ENCODE results near the gene PCDHB5. TPM values are rescaled to one million over a fixed set of nuclear protein-coding genes. Genes with fewer than 3 reads are reported as not detected.
"Not testable (repeated sequence)": the region's sequence is repeated elsewhere in the genome, so short reads cannot be mapped to it uniquely, and the experiment has no call there.

Gene PCDHB5
- total RNA-seq, 1 experiment from 2014 or later, result 12.5 TPM

DNA sequence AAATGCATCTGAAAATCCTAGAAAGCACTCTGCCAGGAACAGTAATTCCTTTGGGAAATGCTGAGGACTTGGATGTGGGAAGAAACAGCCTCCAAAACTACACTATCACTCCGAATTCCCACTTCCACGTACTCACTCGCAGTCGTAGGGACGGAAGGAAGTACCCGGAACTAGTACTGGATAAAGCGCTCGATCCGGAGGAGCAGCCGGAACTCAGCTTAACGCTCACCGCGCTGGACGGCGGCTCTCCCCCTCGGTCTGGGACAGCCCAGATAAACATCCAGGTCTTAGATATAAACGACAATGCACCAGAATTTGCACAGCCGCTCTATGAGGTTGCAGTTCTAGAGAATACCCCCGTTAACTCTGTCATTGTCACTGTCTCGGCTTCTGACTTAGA, 33.9 kb upstream of the PCDHB5 start:
- 0 out of 2 replicates have a peak overlapping the region, but pooled peaks have one; percentile 44 for H3K27ac Mint-ChIP-seq
- no peak; the same call in 1 of the 2 replicates for ATAC-seq
- peak overlapping the region; percentile 80 for H3K4me3 Mint-ChIP-seq
- no peaks in the 10 kb centered on the region for H3K9me3 Mint-ChIP-seq
- ChIA-PET POLR2A (no interaction called here), CTCF (interaction anchor here (0.7 to 1.3 kb wide), 8 partner anchors 15 to 463 kb away, joined by 3 to 7 read pairs (median 3); partner anchors contain the start of genes PCDHA12, PCDHB11 and PCDHB16)
- DNase-seq (ENCODE audit: low spot score), result no peak
- TF ChIP-seq NFATC4 (CRISPR knock-in tag; IDR thresholded peaks at IDR 0.05) (no peak), ATF1 (CRISPR knock-in tag; IDR thresholded peaks at IDR 0.05) (no peak), NR1H2 (CRISPR knock-in tag; IDR thresholded peaks at IDR 0.05) (no peak), SOX15 (CRISPR knock-in tag; IDR thresholded peaks at IDR 0.05) (no peak), HMGA2 (CRISPR knock-in tag; IDR thresholded peaks at IDR 0.05) (no peak), RELA (CRISPR knock-in tag; IDR thresholded peaks at IDR 0.05; ENCODE audit: borderline replicate concordance) (no peak), GTF2I (CRISPR knock-in tag; conservative IDR thresholded peaks at IDR 0.05) (no peak)
- TF ChIP-seq, protein P1, sequence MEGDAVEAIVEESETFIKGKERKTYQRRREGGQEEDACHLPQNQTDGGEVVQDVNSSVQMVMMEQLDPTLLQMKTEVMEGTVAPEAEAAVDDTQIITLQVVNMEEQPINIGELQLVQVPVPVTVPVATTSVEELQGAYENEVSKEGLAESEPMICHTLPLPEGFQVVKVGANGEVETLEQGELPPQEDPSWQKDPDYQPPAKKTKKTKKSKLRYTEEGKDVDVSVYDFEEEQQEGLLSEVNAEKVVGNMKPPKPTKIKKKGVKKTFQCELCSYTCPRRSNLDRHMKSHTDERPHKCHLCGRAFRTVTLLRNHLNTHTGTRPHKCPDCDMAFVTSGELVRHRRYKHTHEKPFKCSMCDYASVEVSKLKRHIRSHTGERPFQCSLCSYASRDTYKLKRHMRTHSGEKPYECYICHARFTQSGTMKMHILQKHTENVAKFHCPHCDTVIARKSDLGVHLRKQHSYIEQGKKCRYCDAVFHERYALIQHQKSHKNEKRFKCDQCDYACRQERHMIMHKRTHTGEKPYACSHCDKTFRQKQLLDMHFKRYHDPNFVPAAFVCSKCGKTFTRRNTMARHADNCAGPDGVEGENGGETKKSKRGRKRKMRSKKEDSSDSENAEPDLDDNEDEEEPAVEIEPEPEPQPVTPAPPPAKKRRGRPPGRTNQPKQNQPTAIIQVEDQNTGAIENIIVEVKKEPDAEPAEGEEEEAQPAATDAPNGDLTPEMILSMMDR (IDR thresholded peaks at IDR 0.05), result no peak
- TF ChIP-seq, protein P2, sequence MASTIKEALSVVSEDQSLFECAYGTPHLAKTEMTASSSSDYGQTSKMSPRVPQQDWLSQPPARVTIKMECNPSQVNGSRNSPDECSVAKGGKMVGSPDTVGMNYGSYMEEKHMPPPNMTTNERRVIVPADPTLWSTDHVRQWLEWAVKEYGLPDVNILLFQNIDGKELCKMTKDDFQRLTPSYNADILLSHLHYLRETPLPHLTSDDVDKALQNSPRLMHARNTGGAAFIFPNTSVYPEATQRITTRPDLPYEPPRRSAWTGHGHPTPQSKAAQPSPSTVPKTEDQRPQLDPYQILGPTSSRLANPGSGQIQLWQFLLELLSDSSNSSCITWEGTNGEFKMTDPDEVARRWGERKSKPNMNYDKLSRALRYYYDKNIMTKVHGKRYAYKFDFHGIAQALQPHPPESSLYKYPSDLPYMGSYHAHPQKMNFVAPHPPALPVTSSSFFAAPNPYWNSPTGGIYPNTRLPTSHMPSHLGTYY (CRISPR knock-in tag; IDR thresholded peaks at IDR 0.05), result no peak
- TF ChIP-seq, protein P3, sequence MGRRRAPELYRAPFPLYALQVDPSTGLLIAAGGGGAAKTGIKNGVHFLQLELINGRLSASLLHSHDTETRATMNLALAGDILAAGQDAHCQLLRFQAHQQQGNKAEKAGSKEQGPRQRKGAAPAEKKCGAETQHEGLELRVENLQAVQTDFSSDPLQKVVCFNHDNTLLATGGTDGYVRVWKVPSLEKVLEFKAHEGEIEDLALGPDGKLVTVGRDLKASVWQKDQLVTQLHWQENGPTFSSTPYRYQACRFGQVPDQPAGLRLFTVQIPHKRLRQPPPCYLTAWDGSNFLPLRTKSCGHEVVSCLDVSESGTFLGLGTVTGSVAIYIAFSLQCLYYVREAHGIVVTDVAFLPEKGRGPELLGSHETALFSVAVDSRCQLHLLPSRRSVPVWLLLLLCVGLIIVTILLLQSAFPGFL (CRISPR knock-in tag; IDR thresholded peaks at IDR 0.05; ENCODE audit: borderline replicate concordance), result no peak
- H3K27me3 Mint-ChIP-seq (ENCODE audit: low read depth), result no peaks in the 10 kb centered on the region
- peaks cover 8% of the 10 kb centered on the region for H3K4me1 Mint-ChIP-seq
- H3K36me3 Mint-ChIP-seq, result peaks cover 28% of the 10 kb centered on the region

DNA sequence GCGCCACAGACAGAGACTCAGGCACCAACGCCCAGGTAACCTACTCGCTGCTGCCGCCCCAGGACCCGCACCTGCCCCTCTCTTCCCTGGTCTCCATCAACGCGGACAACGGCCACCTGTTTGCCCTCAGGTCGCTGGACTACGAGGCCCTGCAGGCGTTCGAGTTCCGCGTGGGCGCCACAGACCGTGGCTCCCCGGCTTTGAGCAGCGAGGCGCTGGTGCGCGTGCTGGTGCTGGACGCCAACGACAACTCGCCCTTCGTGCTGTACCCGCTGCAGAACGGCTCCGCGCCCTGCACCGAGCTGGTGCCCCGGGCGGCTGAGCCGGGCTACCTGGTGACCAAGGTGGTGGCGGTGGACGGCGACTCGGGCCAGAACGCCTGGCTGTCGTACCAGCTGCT, 32.9 kb upstream of the PCDHB5 start:
- POLR2A ChIA-PET; H3K27ac Mint-ChIP-seq; H3K4me1 Mint-ChIP-seq; DNase-seq (ENCODE audit: low spot score); ATAC-seq; H3K9me3 Mint-ChIP-seq; H3K27me3 Mint-ChIP-seq (ENCODE audit: low read depth); H3K4me3 Mint-ChIP-seq; CTCF ChIA-PET: not testable (repeated sequence)
- peaks cover 23% of the 10 kb centered on the region for H3K36me3 Mint-ChIP-seq

DNA sequence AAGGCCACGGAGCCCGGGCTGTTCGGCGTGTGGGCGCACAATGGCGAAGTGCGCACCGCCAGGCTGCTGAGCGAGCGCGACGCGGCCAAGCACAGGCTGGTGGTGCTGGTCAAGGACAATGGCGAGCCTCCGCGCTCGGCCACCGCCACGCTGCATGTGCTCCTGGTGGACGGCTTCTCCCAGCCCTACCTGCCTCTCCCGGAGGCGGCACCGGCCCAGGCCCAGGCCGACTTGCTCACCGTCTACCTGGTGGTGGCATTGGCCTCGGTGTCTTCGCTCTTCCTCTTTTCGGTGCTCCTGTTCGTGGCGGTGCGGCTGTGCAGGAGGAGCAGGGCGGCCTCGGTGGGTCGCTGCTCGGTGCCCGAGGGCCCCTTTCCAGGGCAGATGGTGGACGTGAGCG, 32.5 kb upstream of the PCDHB5 start:
- ATAC-seq; H3K9me3 Mint-ChIP-seq; POLR2A ChIA-PET; H3K27me3 Mint-ChIP-seq (ENCODE audit: low read depth); H3K27ac Mint-ChIP-seq; H3K4me1 Mint-ChIP-seq; DNase-seq (ENCODE audit: low spot score); CTCF ChIA-PET; H3K4me3 Mint-ChIP-seq: not testable (repeated sequence)
- H3K36me3 Mint-ChIP-seq, result peaks cover 23% of the 10 kb centered on the region

DNA sequence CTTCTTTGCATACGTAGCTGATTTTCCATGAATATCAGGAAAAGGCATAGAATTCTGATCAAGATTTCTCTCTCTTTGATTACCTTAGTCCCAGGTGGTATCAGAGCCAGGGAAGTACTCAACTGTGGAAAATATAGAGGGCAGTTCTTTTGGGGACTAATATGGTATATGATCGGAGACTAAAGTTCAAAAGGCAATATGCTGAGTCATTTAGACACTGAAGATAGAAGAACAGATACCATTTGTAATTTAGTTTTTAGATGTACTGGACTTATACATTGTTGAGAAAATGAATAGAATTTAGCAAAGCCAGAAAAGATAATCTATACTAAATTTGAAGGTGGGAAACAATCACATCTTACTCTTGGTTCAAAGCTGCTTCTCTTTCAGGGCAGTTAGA, 29.7 kb upstream of the PCDHB5 start:
- POLR2A ChIA-PET, result no interaction called here
- H3K4me1 Mint-ChIP-seq, result peaks cover 3% of the 10 kb centered on the region
- ATAC-seq, result no peak
- H3K9me3 Mint-ChIP-seq, result peaks cover 7% of the 10 kb centered on the region
- H3K27ac Mint-ChIP-seq, result no peak overlapping the region; the same call in 1 of the 2 replicates
- no peak overlapping the region for H3K4me3 Mint-ChIP-seq
- no peak for DNase-seq (ENCODE audit: low spot score)
- peaks cover 22% of the 10 kb centered on the region for H3K36me3 Mint-ChIP-seq
- CTCF ChIA-PET, result interaction anchor here (1.1 to 2.0 kb wide), 3 partner anchors 16 to 82 kb away, joined by 3 to 5 read pairs (median 5); partner anchors contain the start of genes PCDHB16, PCDHB4 and PCDHB9
- no peaks in the 10 kb centered on the region for H3K27me3 Mint-ChIP-seq (ENCODE audit: low read depth)
- no peak for TF ChIP-seq SMAD4 (CRISPR knock-in tag; IDR thresholded peaks at IDR 0.05)
- TF ChIP-seq, protein P4, sequence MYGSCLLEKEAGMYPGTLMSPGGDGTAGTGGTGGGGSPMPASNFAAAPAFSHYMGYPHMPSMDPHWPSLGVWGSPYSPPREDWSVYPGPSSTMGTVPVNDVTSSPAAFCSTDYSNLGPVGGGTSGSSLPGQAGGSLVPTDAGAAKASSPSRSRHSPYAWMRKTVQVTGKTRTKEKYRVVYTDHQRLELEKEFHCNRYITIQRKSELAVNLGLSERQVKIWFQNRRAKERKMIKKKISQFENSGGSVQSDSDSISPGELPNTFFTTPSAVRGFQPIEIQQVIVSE (CRISPR knock-in tag; IDR thresholded peaks at IDR 0.05; ENCODE audit: borderline replicate concordance), result no peak
- TF ChIP-seq, protein P5, sequence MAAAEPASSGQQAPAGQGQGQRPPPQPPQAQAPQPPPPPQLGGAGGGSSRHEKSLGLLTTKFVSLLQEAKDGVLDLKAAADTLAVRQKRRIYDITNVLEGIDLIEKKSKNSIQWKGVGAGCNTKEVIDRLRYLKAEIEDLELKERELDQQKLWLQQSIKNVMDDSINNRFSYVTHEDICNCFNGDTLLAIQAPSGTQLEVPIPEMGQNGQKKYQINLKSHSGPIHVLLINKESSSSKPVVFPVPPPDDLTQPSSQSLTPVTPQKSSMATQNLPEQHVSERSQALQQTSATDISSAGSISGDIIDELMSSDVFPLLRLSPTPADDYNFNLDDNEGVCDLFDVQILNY (CRISPR knock-in tag; IDR thresholded peaks at IDR 0.05), result no peak
- TF ChIP-seq, protein P1 (IDR thresholded peaks at IDR 0.05), result no peak
- TF ChIP-seq, protein P6, sequence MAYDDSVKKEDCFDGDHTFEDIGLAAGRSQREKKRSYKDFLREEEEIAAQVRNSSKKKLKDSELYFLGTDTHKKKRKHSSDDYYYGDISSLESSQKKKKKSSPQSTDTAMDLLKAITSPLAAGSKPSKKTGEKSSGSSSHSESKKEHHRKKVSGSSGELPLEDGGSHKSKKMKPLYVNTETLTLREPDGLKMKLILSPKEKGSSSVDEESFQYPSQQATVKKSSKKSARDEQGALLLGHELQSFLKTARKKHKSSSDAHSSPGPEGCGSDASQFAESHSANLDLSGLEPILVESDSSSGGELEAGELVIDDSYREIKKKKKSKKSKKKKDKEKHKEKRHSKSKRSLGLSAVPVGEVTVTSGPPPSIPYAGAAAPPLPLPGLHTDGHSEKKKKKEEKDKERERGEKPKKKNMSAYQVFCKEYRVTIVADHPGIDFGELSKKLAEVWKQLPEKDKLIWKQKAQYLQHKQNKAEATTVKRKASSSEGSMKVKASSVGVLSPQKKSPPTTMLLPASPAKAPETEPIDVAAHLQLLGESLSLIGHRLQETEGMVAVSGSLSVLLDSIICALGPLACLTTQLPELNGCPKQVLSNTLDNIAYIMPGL (CRISPR knock-in tag; IDR thresholded peaks at IDR 0.05), result no peak
- no peak for TF ChIP-seq JAZF1 (CRISPR knock-in tag; IDR thresholded peaks at IDR 0.05)
- TF ChIP-seq, protein P7, sequence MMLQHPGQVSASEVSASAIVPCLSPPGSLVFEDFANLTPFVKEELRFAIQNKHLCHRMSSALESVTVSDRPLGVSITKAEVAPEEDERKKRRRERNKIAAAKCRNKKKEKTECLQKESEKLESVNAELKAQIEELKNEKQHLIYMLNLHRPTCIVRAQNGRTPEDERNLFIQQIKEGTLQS (CRISPR knock-in tag; conservative IDR thresholded peaks at IDR 0.05), result no peak
- TF ChIP-seq TEAD1 (CRISPR knock-in tag; IDR thresholded peaks at IDR 0.05), result no peak
- TF ChIP-seq NFE2L1 (CRISPR knock-in tag; IDR thresholded peaks at IDR 0.05), result no peak
- no peak for TF ChIP-seq IRF2 (CRISPR knock-in tag; IDR thresholded peaks at IDR 0.05; ENCODE audit: borderline replicate concordance, low read depth)
